Measurements from ENCODE around the gene GRIN2D.
"Not testable (repeated sequence)": the region's sequence is repeated elsewhere in the genome, so short reads cannot be mapped to it uniquely, and the experiment has no call there.

Gene GRIN2D

GRCh38 chr19:48391100-48392005 lies 2.1 kb upstream of the GRIN2D start, which contains the start of gene KDELR1:
Gene KDELR1 (minus strand): TSS chr19:48391551. CDS start chr19:48391358, 193 bp downstream.
- no peaks in the 10 kb centered on the region for H3K9me3 ChIP-seq (ENCODE audit: low read depth, low read length)
- H3K4me3 ChIP-seq: peak within 1 kb of the TSS; percentile 79
- no peak for DNase-seq (ENCODE audit: low read depth, low spot score)
- peak within 1 kb of the TSS; percentile 91 for H3K9ac ChIP-seq (ENCODE audit: insufficient read length)
- H3K27ac ChIP-seq: peak within 1 kb of the TSS; percentile 69
- peaks cover 27% of the 10 kb centered on the region for H3K36me3 ChIP-seq (ENCODE audit: insufficient read depth, low read length)
- TF ChIP-seq FOXP2 (optimal IDR thresholded peaks at IDR 0.05; ENCODE audit: control extremely low read depth, extremely low read length, insufficient read depth): no peak
- TF ChIP-seq POLR2AphosphoS5 (IDR thresholded peaks at IDR 0.05; ENCODE audit: borderline replicate concordance, low read depth, low read length): peak; percentile 73

- H3K4me3 ChIP-seq; H3K9me3 ChIP-seq (ENCODE audit: low read depth, low read length); H3K27ac ChIP-seq; H3K9ac ChIP-seq (ENCODE audit: insufficient read length); DNase-seq (ENCODE audit: low read depth, low spot score): not testable (repeated sequence)
- peaks cover 21% of the 10 kb centered on the region for H3K36me3 ChIP-seq (ENCODE audit: insufficient read depth, low read length)
These were observed 1.5 kb upstream of the GRIN2D start for GRCh38 chr19:48392006-48392344.

- TF ChIP-seq POLR2AphosphoS5 (IDR thresholded peaks at IDR 0.05; ENCODE audit: borderline replicate concordance, low read depth, low read length): no peak
- TF ChIP-seq EZH2 (IDR thresholded peaks at IDR 0.05): no peak
- TF ChIP-seq FOXP2 (optimal IDR thresholded peaks at IDR 0.05; ENCODE audit: control extremely low read depth, extremely low read length, insufficient read depth): no peak
- peak overlapping the region; percentile 56 for H3K27ac ChIP-seq
- peak overlapping the region; percentile 35 for H3K9ac ChIP-seq (ENCODE audit: insufficient read length)
- peak overlapping the region; percentile 80 for H3K4me3 ChIP-seq
- DNase-seq (ENCODE audit: low read depth, low spot score): no peak
- H3K36me3 ChIP-seq (ENCODE audit: insufficient read depth, low read length): peaks cover 12% of the 10 kb centered on the region
- H3K9me3 ChIP-seq (ENCODE audit: low read depth, low read length): no peaks in the 10 kb centered on the region
These were observed 459 bp upstream of the GRIN2D start for GRCh38 chr19:48392860-48393558.

- Histone ChIP-seq H3K4me3 (peak overlapping the region; percentile 80), H3K9me3 (ENCODE audit: low read depth, low read length) (no peaks in the 10 kb centered on the region), H3K9ac (ENCODE audit: insufficient read length) (no peak overlapping the region), H3K27ac (no peak overlapping the region), H3K36me3 (ENCODE audit: insufficient read depth, low read length) (peaks cover under 1% of the 10 kb centered on the region; the same call in 1 of the 2 replicates)
- TF ChIP-seq FOXP2 (optimal IDR thresholded peaks at IDR 0.05; ENCODE audit: control extremely low read depth, extremely low read length, insufficient read depth): no peak
- TF ChIP-seq POLR2AphosphoS5 (IDR thresholded peaks at IDR 0.05; ENCODE audit: borderline replicate concordance, low read depth, low read length): no peak
- TF ChIP-seq EZH2 (IDR thresholded peaks at IDR 0.05): no peak
- DNase-seq (ENCODE audit: low read depth, low spot score): no peak
These were observed 1.1 kb downstream of the GRIN2D start for GRCh38 chr19:48394331-48395169.

GRCh38 chr19:48395170-48395455 lies 1.6 kb downstream of the GRIN2D start:
- Histone ChIP-seq H3K9ac (ENCODE audit: insufficient read length) (no peak overlapping the region), H3K9me3 (ENCODE audit: low read depth, low read length) (no peaks in the 10 kb centered on the region), H3K27ac (no peak overlapping the region), H3K36me3 (ENCODE audit: insufficient read depth, low read length) (no peaks in the 10 kb centered on the region), H3K4me3 (no peak overlapping the region)
- TF ChIP-seq FOXP2 (optimal IDR thresholded peaks at IDR 0.05; ENCODE audit: control extremely low read depth, extremely low read length, insufficient read depth) (no peak), POLR2AphosphoS5 (IDR thresholded peaks at IDR 0.05; ENCODE audit: borderline replicate concordance, low read depth, low read length) (no peak), EZH2 (IDR thresholded peaks at IDR 0.05) (no peak)
- no peak for DNase-seq (ENCODE audit: low read depth, low spot score)

GRCh38 chr19:48395499-48395898 lies 2.0 kb downstream of the GRIN2D start:
- H3K9ac ChIP-seq (ENCODE audit: insufficient read length): no peak overlapping the region
- H3K9me3 ChIP-seq (ENCODE audit: low read depth, low read length): no peaks in the 10 kb centered on the region
- TF ChIP-seq FOXP2 (optimal IDR thresholded peaks at IDR 0.05; ENCODE audit: control extremely low read depth, extremely low read length, insufficient read depth): no peak
- TF ChIP-seq POLR2AphosphoS5 (IDR thresholded peaks at IDR 0.05; ENCODE audit: borderline replicate concordance, low read depth, low read length): no peak
- no peak for TF ChIP-seq EZH2 (IDR thresholded peaks at IDR 0.05)
- no peak overlapping the region for H3K4me3 ChIP-seq
- no peak for DNase-seq (ENCODE audit: low read depth, low spot score)
- no peak overlapping the region for H3K27ac ChIP-seq
- no peaks in the 10 kb centered on the region for H3K36me3 ChIP-seq (ENCODE audit: insufficient read depth, low read length)

- H3K4me3 ChIP-seq: peak overlapping the region; percentile 66; the same call in 1 of the 2 replicates
- TF ChIP-seq POLR2AphosphoS5 (IDR thresholded peaks at IDR 0.05; ENCODE audit: borderline replicate concordance, low read depth, low read length): peak; percentile 23; the same call in 1 of the 2 replicates
- TF ChIP-seq FOXP2 (optimal IDR thresholded peaks at IDR 0.05; ENCODE audit: control extremely low read depth, extremely low read length, insufficient read depth): no peak
- TF ChIP-seq EZH2 (IDR thresholded peaks at IDR 0.05): no peak
These were observed 2.8 kb downstream of the GRIN2D start for GRCh38 chr19:48396016-48396823.

More at GRCh38 chr19:48396016-48396823, 2.8 kb downstream of the GRIN2D start:
- no peaks in the 10 kb centered on the region for H3K9me3 ChIP-seq (ENCODE audit: low read depth, low read length)
- no peak overlapping the region for H3K9ac ChIP-seq (ENCODE audit: insufficient read length)
- no peaks in the 10 kb centered on the region for H3K36me3 ChIP-seq (ENCODE audit: insufficient read depth, low read length)
- H3K27ac ChIP-seq: no peak overlapping the region
- DNase-seq (ENCODE audit: low read depth, low spot score): no peak
